HuH-7.5 (cell line): ENCODE results near the gene CST8.
"Not testable (repeated sequence)": the region's sequence is repeated elsewhere in the genome, so short reads cannot be mapped to it uniquely, and the experiment has no call there.

ENCODE experiments used
- DNase-seq: peaks from one replicate; pipeline ENCODE4 v3.0.0; 2011; ENCODE audit warnings: low spot score

The CST8 gene, protein sequence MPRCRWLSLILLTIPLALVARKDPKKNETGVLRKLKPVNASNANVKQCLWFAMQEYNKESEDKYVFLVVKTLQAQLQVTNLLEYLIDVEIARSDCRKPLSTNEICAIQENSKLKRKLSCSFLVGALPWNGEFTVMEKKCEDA

DNA sequence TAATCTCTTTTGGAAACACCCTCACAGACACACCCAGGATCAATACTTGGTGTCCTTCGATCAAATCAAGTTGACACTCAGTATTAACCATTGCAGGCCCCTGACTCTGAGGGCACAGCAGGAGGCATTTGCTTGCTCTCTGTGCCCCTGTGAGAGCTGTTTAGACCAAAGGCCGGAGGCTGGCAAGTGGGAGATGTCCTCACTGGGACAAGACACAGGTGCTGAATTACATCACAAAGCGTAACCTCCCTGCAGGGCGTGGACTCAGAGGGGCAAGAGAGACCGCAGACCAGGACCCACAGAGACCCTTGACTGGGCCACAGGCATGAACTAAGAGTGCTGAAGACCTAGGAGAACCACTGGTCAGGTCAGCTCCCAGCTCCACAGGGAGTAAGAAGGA, at the start of gene CST8:
Gene CST8, plus strand, starts transcription at position 301 of the 400 bp plus-strand sequence. CDS start 551 bp downstream, outside the sequence.
- DNase-seq: no peak

DNA sequence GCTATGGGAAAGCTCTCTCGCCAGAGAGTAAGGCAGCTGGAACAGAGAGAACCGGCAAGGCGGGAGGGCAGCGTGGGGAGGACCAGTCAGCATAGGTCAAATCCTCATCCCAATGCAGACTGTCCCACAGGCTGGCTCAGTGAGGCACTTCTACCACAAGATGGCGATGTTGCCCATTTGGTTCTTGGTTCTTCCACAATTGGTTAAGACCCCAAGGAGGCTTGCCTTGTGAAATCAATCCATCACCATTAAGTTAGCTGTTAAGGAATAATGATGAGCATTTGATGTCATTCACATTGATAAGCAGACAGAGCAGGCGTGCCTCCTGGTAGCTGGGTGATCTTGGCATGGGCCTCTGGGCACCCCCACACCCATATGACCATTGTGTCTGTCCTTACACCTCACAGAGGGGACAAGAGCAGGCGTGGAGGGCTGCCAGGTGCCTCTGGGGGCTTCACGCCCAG, 49.0 kb upstream of the CST8 start:
- DNase-seq: peak; percentile 79

DNA sequence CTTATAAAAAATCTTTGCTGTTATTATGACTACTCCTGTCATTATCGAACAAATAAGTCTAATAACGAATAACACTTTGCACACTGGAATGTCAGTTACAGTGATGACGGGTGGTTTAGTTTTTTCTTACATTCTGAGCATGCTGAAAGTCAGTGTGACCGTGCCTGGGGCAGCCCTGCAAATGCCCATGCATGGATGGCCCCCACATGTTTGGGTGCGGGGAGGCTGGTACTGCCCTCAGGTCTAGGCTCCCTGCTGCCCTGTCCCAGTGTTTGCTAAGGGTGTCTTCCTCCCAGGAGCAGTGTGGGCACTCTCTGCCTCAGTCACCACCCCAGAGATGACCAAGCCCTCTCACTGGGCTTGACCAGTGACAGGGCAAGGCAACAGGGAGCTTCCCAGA, 48.5 kb upstream of the CST8 start:
- no peak for DNase-seq

DNA sequence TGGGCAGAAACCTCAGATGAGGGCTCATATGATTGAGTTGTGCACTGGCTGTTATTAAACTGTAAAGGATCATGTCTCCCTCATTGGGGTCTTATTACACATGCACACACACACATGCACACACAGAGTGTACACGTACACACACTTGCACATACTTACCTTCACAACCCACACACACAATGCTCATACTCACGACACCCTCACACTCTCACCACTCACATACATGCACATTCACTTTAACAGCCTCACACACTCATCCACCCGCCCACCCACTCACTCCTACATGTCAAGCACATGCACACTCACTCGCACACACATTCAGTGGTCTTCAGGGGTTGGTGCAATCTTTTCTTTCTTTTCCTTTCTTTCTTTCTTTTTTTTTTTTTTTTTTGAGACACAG, 46.1 kb upstream of the CST8 start:
- DNase-seq: no peak

DNA sequence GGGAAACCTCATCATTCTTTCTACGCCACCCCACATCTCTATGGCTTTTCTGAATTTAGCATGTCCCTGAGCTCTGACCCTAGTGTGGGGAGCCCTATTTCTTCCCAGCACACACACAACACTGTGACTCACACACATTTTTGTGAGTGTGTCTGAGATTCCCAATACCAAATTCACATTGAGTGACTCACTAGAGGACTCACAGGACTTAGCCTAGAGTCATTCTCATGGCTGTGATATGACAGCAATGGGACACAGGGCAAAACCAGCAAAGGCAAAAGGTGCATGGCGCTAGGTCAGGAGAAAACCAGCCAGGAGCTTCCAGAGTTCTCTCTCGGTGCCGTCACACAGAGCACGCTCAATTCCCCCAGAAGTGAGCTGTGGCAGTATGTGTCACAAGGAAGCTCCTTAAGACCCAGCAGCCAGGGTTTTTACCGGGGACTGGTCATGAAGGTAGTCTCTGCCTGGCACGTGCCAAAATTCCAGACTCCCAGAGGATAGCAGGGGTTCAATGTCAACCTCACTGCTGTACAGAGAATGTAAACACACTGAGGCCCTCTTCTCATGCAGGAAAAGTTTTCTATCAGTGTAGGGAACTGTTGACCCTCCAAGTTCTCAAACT, 45.2 kb upstream of the CST8 start:
- DNase-seq: no peak

DNA sequence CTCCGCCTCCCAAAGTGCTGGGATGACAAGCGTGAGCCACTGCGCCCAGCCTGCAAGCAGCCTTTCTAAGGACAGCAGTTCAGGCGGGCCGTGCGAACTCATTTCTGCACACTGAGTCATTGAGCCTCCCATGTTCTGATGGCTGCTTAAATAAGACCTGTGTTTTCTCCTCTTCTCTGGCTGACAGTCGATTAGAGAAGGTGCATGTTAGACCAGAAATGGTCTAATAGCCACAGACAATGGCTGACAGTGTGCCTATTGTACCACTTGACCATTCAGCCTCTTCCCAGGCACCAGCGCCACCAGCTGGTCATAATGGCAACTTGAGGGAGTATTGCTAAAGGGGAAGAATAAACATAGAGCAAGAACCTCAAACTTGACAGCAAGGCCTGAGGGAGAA, 44.4 kb upstream of the CST8 start:
- peak; percentile 35 for DNase-seq

DNA sequence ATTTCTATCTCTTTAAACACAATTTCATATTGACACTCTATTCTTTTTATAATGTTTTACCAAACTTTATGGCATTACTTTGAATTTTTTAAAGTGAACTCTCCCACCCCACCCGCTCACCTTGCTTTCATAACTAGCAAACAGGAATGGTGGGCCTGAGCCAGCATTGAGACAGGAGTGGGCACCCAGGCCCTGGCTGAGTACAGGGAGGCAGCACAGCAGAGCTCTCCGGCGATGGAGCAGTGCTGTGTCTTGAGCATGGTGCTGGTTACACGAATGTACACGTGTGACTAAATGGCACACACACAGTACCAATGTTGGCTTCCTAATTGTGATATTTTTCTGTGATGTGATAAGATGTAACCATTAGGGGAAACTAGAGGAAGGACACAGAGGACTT, 42.8 kb upstream of the CST8 start:
- no peak for DNase-seq

DNA sequence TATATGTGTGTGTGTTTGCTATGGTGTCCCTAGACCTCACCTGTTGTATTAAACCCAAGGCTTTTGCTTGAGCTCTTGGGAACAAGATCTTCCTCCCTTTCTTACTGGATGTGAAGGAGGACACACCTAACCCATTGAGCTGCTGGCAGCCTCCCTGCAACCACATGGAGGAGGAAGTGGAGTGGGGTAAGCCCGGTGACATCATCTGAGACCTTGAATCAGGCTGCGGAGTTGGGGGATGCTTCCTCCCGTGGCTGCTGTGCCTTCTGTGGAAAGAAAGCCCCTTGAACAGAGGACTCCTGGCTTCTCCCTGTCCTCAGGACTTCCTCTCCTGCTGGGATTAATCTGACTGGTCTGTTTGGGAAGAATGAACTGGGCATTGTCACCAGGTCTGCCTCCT, 41.5 kb upstream of the CST8 start:
- no peak for DNase-seq

DNA sequence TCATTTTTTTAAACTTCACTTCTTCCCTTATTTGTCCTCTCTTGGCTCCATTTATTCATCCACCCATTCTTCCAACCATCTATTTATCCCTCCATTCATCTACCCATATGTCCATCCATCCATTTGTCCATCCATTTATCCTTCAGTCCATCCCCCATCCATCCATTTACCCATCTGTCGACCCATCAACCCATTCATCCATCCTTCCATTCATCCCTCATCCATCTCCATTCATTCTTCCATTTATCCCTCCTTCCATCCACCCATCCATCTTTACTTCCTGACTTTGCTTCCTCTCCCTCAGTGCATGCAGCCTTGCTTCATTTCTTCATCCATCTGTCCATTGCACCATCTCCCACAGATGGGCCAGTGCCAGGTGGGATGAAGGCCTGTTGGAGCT, 40.0 kb upstream of the CST8 start:
- no peak for DNase-seq

DNA sequence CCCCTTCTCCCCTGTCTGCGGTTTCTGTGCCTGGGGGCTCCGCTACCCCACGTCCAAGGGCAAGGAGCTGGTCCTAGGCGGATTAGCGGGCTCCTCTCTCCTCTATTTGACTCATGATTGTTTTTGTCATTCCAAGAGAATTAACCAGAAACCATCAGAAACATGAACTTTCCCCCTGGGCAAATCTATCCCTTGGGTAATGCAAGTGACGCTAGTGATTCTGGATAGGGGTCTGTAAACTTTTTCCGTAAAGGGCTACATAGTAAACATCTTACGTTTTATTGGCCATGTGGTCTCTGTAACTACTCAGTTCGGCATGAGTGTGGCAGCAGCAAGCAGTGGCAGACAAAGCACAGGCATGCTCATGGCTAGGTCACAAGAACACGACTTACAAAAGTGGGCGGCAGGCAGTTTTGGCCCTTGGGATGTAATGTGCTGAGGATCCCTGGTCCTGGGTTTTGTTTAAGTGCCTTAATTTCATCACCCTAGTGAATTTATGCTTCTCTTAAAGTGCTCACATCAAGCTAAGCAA, 38.9 kb upstream of the CST8 start:
- no peak for DNase-seq

DNA sequence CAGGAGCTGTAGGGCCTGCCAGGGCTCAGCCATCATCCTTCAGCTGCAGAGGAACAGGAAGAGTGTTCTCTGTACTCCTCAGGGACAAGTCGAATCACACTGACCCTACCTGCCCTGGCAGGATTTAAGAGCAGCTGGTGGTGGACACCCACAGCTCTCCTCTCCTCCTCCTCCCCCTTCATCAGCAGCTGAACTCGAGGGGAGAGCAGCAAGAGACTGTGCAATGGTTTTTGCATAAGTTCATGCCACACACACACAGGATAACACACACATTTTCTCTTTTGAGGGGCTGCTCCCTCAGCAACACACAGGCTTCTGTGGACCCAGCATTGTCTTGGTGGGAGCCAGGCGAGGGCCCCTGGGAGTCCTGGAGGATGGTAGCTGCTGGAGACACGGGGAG, 38.1 kb upstream of the CST8 start, which contains the start of gene CST11:
Gene CST11, minus strand, starts transcription at position 101 of the 400 bp plus-strand sequence. Its CDS starts 65 bp downstream, at position 36.
- no peak for DNase-seq

DNA sequence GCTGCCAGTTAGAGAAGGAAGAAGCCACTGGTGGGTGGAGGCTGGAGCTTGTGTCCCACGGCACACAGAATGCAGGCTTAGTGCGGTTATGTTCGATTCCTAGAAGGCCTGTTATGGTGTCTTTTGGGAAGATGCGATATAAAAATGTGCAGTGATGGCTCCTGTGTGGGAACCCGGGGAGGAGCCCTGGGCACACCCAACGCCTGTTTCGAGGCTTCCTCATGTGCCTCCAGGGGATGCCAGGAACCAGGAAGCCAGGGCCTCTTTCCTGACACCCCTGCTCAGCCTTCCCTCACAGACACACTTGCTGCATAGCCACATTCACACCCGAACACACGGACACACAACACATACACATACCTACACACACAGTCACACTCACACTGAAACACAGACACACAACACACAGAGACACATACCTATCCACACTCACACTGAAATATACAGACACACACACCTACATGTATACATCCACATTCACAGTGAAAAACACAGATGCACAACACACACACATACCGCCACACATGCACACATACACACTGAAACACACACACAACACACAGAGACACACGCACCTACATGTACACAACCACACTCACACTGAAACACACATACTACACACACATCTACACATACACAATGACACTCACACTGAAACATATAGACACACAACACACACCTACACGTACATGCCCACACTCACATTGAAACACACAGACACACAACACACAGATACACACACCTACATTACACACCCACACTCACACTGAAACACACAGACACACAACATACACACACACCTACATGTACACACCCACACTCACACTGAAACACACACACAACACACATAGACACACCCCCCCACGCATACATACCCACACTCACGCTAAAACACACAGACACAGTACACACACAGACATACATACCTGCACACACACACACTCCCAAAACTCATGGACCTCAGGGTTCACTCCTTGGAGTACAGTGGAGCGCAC, 37.1 kb upstream of the CST8 start:
- DNase-seq: no peak

DNA sequence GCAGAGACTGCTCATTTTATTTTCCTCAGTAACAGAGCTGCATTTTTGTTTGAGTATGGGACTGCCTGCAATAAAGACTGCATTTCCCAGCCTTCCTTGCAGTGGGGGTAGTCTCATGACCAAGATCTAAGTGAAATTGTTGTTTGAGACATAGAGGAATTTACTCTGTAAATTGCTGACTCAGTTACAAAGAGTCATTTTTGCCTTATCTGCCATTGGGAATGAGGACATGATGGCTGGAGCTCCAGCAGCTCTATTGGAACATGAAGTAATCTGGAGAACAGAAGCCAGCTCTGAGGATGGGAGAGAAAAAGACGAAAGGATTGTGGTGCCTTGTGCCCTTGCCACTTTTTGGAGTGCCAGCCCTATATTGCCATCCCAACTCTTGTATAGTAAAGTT, 36.1 kb upstream of the CST8 start:
- DNase-seq: no peak

DNA sequence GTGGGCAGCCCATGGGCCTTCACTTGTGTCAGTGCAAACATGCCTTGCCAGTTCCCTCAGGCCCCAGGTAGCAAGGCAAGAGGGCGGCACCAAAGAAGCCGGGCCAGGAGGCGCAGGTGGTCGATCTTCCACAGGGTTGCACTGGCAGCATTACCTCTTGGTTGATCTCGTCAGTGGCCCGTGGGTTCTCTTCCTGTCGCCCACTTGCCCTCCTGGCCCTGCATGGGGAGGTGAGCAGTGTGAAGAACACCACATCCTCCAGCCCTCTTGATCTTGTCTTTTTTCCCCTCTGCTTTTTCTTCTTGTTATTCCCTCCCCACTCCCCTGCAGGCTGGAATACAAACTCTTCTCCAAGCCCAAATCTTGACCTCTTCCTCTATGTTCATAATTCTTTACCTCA, 35.3 kb upstream of the CST8 start:
- no peak for DNase-seq

DNA sequence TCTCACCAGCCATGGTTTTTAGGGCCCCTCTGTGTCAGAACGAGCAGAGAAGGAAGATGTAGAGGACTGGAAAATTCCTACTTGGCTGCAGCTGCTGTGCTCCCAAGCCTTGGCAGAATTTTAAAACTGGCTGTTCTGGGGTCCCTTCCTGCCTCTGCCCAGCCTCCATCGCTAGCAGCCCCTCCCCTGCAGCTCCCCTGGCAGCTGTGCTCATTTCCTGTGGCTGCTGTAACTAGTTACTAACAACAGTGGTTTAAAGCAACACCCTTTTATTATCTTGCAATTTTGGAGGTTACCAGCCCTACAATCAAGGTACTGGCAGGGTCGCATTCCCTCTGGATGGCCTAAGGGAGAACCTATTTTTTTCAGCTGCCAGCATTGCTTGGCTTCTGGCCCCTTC, 34.5 kb upstream of the CST8 start:
- DNase-seq: no peak

DNA sequence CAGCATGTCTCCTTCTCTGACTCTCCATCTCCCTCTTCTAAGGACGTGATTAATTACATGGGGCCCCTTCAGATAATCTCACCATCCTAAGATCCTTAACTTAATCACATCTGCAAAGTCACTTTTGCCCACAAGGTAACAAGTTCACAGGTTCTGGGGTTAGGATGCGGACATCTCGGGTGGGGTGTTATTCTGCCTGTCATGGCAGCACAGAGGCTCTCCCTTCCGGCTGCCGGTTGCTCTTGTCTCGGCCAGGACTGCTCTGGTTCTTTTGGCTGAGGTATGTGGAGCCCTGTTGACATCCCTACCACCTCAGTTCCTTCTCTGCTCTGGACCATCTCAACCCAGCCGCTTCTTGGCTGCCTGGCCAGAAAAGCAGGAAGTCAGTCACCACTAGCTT, 34.0 kb upstream of the CST8 start:
- no peak for DNase-seq

DNA sequence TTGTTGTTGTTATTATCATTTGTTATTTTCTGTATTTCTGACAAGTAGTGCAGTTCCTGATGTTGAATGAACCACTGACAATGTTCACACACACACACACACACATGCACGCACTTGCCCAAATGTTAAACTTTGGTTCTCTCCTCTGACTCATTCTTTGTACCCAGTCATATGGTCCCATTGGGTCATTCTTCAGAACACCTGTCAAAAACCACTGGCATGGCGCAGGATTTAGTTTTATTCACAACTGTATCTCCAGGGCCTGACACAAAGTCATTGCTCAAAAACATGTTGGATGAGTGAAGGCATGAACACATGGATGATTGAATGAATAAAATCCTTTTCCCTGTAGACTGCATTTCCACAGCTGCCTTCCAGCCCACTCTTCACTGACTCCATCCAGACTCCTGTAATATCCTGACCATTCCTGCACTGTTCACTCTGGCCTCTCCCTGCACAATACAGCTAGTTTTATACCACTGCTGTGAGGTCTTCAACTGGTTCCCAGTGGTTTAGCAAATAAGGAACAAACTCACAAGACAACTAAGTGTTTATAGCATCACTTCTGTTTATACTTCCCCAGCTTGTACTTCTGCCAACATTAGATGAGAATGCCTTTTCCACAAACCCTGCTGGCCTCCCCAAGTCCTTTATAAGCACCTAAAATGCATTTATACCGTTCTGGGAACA, 31.3 kb upstream of the CST8 start:
- no peak for DNase-seq

DNA sequence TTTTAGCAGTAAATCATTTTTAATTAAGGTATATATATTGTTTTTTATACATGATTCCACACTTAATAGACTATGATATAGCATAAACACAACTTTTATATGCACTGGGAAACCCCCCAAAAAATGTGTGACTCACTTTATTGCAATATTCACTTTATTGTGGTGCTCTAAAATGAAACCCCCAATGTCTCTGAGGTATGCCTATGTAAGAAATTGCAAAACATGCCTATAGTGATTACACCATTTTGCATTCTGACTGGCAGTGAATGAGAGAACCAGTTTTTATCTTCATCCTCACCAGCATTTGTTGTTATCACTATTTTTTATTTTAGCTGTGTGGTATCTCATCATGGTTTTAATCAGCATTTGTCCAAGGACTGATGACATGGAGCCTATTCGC, 29.7 kb upstream of the CST8 start:
- DNase-seq: no peak

DNA sequence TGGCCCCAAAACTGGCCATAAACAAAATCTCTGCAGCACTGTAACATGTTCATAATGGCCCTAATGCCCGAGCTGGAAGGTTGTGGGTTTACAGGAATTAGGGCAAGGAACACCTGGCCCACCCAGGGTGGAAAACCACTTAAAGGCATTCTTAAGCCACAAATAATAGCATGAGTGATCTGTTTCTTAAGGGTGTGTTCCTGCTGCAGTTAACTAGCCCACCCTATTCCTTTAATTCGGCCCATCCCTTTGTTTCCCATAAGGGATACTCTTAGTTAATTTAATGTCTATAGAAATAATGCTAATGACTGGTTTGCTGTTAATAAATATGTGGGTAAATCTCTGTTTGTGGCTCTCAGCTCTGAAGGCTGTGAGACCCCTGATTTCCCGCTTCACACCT, 24.0 kb upstream of the CST8 start:
- not testable (repeated sequence) for DNase-seq

DNA sequence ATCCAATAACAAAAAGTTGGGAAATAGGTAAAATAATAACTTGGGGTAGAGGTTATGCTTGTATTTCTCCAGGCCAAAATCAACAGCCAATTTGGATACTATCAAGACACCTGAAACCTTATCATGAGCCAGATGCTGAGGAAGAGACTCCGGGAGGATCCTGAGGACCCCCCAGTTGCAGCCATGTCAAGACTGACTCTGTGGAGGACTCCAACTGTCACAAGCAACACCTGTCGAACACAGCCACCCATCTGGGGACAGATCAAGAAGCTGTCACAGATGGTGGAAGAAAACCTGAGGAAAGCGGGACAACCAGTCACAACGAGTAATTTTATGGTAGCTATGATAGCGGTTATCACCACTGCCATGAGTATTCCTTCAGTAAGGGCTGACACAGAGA, 18.6 kb upstream of the CST8 start:
- not testable (repeated sequence) for DNase-seq

DNA sequence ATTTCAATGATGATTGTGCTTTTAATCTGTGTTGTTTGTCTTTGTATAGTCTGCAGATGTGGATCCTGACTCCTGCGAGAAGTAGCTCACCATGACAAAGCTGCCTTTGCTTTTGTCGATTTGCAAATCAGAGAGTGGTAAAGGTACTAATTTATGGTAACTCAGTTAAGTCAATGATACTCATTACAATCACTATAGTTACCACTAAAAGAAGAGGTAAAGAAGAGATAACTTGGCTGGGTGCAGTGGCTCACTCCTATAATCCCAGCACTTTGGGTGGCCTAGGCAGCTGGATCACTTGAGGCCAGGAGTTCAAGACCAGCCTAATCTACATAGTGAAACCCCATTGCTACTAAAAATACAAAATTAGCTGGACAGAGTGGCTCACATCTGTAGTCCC, 17.6 kb upstream of the CST8 start:
- not testable (repeated sequence) for DNase-seq

DNA sequence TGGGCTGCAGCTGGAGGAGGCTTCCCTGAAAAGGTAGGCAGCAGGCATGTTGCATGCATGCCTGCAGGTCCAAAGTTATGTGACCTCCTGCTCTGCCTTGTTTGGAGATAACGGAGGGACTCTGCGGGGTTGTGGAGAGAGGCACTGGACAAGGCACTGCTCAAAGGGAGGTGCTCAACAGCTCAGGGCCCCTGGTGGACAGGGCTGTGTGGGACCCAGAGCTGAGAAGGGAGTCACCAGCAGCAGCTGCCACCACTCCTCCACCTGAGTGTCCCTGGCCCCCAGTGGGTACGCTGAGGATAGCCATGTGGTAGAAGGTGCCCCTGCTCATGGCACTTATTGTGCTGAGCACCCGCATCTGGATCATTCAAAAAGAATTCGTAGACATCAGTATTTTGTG, 15.5 kb upstream of the CST8 start:
- DNase-seq: no peak
